ENCODE measurements around the gene MITF.

MITF gene

DNA sequence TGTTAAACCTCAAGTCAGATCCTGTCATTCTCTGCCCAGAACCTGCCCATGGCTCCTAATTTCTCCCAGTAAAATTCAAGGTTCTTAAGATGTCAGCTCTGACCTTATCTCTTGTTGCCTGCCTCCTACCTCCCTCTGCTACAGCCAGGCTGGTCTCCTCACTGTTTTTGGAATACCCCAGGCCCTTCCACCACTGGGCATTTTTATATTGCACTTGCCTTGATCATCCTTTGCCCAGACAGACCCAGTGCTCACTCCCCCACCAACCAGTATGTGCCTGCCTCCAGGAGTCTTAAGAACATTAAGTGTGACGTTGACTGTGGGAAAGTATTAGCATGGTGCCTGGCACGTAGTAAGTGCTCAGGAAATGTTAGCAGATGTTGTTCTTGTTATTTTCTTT, 3.1 kb downstream of the MITF start:
- Mint-ChIP-seq H3K36me3 (no peaks in the 10 kb centered on the region), H3K9me3 (no peaks in the 10 kb centered on the region), H3K27ac (no peak overlapping the region), H3K27me3 (peaks cover 46% of the 10 kb centered on the region), H3K4me3 (no peak overlapping the region), H3K4me1 (peaks cover 6% of the 10 kb centered on the region)
- no peak for ATAC-seq

DNA sequence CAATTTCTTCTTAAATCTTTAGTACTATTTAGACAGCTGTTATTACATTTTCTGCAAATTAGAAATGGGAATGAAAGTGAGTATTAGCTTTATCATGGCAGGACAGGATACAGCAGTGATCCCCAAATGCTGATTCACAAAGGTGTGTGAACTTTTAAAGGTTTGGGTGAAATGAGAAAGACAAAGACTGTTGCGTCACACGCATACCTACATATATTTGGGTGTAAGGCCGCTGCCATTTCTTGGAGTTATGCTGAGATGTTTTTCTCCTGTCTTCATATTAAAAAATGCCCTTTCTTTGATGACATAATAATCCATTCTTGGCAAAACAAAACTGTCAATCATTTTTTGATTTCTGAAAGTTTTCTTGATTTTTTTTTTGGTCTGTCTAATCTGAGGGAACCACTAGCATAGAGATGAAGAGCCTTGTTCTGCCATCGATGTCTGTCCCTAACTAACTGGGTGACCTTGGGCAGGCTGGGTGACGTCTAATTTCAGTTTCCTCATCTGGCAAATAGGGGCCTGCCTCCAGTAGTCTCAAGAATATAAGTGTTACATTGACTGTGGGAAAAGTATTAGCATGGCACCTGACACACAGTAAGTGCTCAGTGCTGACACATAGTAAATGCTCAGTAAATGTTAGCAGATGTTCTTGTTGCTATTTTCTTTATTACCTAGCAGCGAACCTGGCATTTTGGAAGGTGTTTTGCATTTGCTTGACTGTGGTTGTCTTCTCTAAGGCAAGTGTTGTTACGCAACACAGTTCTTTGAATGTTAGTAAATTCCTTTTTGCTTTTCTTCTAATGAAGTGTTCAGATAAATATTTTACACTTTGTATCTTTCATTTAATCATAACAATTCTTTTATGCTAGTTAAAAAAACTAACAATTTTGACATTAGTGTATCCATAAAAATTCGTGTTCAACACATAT, 5.0 kb downstream of the MITF start:
- Mint-ChIP-seq H3K4me3 (no peak overlapping the region), H3K9me3 (no peaks in the 10 kb centered on the region), H3K27me3 (peaks cover 36% of the 10 kb centered on the region), H3K36me3 (no peaks in the 10 kb centered on the region), H3K4me1 (no peaks in the 10 kb centered on the region), H3K27ac (no peak overlapping the region)
- no peak for ATAC-seq

DNA sequence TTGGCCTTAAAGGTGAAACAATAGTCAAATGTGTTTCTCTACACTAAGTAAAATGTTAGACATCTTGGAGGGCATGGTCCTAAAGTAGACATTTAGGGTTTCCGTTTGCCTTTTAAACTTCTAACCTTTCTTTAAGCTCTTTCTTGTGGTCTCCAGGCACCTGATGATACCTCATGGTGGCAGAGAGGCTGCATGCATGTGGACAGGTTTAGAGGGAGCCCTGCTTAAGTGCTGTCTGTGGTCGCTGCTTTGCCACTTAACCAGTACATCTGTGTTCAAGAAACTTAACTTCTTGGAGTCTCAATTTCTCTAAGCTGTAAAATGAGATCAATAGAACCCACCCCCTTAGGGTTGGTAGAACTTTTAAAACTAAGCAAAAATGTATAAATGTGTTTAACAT, 6.2 kb downstream of the MITF start:
- no peaks in the 10 kb centered on the region for H3K36me3 Mint-ChIP-seq
- no peak for ATAC-seq

DNA sequence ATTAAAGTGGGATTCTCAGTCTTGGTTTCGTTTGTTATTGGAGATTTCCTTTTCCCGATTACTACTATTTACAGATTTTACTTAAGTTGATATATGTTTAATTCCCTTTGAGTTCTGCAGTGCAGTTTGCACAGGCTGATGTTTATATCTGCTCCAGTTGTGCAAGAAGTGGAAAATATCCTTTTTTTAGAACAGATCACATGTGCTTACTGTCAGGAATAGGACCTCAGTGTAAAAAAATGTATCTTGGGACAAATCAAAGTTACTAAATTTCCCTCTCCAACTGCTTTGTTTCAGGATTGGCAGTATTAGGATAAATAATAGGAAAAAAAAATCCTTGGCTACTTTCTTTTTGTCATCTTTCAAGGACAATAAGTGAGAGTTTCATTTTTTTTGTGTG, 6.9 kb downstream of the MITF start:
- Mint-ChIP-seq H3K36me3 (no peaks in the 10 kb centered on the region), H3K27ac (no peak overlapping the region), H3K4me1 (no peaks in the 10 kb centered on the region), H3K4me3 (no peak overlapping the region), H3K9me3 (no peaks in the 10 kb centered on the region), H3K27me3 (peaks cover 18% of the 10 kb centered on the region)
- ATAC-seq, result no peak

More for the DNA sequence above, 6.2 kb downstream of the MITF start:
- Mint-ChIP-seq H3K9me3 (no peaks in the 10 kb centered on the region), H3K27ac (no peak overlapping the region), H3K4me1 (no peaks in the 10 kb centered on the region), H3K4me3 (no peak overlapping the region), H3K27me3 (peaks cover 24% of the 10 kb centered on the region)

DNA sequence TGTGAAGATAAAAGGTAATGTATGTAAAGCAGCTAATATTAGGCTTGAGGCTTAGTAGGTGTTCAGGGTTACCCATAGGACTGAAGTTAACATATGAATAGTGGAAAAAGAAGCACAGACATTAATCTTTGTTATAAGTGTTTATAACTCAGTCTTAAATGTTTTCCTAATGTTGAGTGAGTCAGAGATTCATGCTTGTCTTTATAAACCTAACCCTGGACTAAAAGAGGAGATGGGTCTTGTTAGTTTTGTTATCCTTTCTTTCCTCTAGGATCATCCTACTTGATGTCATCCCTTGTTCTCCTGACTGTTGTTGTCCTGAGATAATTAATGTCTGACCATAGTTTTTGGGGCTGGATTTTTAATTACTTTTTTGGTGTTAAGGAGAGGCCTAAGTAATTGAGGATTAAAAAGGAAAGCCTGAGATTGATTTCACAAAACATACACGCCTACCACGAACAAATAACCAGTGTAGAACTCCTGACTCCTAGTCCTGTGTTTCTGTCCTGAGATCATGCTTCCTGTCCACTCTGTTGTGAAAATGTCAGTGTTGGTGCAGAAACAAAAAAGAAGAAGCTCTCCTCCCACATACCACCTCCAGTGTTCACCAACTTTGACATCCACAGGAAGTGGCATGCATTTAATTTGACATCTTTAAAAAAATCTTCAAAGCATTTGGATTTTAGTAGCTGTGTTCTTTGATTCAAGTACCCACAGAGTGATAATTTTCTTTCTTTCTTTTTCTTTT, 8.4 kb downstream of the MITF start:
- Mint-ChIP-seq H3K36me3 (no peaks in the 10 kb centered on the region), H3K4me3 (no peak overlapping the region), H3K9me3 (peaks cover 6% of the 10 kb centered on the region), H3K4me1 (no peaks in the 10 kb centered on the region), H3K27me3 (peaks cover 2% of the 10 kb centered on the region), H3K27ac (no peak overlapping the region)
- no peak for ATAC-seq

DNA sequence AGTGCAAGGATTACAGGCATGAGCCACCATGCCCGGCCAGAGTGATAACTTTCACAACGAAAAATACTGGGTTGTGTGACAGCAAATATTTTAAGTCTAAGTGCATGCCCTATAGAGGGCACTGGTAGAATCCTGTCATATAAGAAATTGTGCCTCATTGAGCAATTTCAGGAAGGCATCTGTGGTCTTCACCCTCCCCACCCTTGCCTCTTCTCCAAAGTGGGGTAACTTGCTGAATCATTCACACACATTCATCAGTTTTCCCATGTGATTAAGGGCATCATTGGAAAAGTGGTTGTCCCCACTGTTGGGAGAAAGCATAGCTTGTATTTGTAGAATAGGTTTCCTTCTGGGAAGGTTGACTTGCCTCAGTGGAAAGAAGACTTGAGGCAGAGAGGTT, 9.2 kb downstream of the MITF start:
- no peak for ATAC-seq
- Mint-ChIP-seq H3K27me3 (no peaks in the 10 kb centered on the region), H3K4me3 (no peak overlapping the region), H3K9me3 (peaks cover 6% of the 10 kb centered on the region), H3K4me1 (no peaks in the 10 kb centered on the region), H3K36me3 (no peaks in the 10 kb centered on the region), H3K27ac (no peak overlapping the region)

DNA sequence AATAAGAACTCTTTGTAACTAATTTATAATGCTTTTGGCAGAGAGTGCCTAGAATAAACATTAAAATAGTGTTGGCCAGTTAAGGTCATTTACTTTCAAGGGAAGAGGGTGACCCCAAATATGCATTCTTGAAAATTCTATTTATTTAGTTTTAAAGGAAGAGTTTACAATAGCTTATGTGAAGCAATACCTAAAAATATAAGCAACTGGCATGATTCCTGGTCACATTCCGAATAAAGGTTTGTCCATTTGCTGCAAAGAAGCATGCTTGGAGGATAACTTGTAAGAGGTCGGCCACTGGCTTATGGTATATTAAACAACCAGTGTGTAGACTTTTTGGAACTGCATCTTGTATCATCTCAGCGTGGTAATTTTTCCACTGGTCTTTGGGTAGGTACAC, 10.2 kb downstream of the MITF start:
- Mint-ChIP-seq H3K4me1 (no peaks in the 10 kb centered on the region), H3K4me3 (no peak overlapping the region), H3K27ac (no peak overlapping the region), H3K36me3 (no peaks in the 10 kb centered on the region), H3K9me3 (peaks cover 9% of the 10 kb centered on the region), H3K27me3 (no peaks in the 10 kb centered on the region)
- no peak for ATAC-seq

DNA sequence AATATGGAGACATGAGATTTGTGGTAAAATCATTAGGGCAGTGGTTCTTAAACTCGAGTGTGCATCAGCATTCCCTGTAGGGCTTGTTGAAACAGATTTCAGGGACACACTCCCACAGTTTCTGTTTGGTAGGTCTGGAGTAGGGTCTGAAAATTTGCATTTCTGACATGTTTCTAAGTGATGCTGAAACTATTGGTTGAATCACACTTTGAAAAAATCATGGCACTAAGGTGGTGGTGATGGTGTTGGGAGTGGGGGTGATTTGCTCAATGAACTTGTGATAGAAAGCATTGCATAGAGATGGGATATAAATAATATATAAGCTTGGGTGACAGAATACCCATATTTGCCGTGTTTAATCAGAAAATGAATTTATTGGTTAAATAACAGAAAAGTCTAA, 11.3 kb downstream of the MITF start:
- ATAC-seq, result no peak
- Mint-ChIP-seq H3K4me3 (no peak overlapping the region), H3K36me3 (no peaks in the 10 kb centered on the region), H3K27ac (no peak overlapping the region), H3K27me3 (no peaks in the 10 kb centered on the region), H3K4me1 (no peaks in the 10 kb centered on the region), H3K9me3 (peaks cover 9% of the 10 kb centered on the region)

DNA sequence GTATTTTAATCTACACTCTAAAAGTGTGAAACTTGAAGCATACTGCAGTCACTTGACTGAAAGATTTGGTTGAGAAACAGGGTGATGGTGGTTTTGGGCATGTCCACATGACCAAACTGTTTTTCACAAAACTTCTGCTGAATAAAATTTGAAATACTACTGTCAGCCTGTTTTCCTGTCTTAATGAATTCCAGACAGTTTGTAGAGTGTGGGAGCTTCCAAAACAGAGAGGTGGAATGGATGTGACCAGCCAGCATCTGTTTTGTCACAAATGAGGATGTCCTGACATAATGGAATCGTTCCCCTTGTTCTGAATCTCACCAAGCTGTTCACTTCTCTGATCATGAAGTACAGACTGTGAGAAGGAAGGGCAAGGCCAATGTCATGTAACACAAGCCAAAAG, 11.8 kb downstream of the MITF start:
- H3K27ac Mint-ChIP-seq, result no peak overlapping the region
- no peaks in the 10 kb centered on the region for H3K4me1 Mint-ChIP-seq
- peaks cover 9% of the 10 kb centered on the region for H3K9me3 Mint-ChIP-seq
- no peaks in the 10 kb centered on the region for H3K36me3 Mint-ChIP-seq
- ATAC-seq, result no peak
- no peak overlapping the region for H3K4me3 Mint-ChIP-seq
- no peaks in the 10 kb centered on the region for H3K27me3 Mint-ChIP-seq

DNA sequence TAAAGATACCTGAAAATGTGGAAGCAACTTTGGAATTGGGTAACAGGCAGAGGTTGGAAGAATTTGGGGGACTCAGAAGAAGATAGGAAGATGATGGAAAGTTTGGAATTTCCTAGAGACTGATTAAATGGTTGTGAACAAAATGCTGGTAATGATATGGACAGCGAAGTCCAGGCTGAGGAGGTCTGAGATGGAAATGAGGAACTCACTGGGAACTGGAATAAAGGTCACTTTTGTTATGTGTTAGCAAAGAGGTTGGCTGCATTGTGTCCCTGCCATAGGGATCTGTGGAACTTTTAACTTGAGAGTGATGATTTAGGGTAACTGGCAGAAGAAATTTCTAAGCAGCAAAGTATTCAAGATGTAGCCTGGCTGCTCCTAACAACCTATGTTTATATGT, 13.0 kb downstream of the MITF start:
- H3K9me3 Mint-ChIP-seq, result peaks cover 10% of the 10 kb centered on the region
- H3K4me1 Mint-ChIP-seq, result no peaks in the 10 kb centered on the region
- H3K27me3 Mint-ChIP-seq, result no peaks in the 10 kb centered on the region
- H3K27ac Mint-ChIP-seq, result no peak overlapping the region
- no peak overlapping the region for H3K4me3 Mint-ChIP-seq
- no peak for ATAC-seq
- no peaks in the 10 kb centered on the region for H3K36me3 Mint-ChIP-seq

DNA sequence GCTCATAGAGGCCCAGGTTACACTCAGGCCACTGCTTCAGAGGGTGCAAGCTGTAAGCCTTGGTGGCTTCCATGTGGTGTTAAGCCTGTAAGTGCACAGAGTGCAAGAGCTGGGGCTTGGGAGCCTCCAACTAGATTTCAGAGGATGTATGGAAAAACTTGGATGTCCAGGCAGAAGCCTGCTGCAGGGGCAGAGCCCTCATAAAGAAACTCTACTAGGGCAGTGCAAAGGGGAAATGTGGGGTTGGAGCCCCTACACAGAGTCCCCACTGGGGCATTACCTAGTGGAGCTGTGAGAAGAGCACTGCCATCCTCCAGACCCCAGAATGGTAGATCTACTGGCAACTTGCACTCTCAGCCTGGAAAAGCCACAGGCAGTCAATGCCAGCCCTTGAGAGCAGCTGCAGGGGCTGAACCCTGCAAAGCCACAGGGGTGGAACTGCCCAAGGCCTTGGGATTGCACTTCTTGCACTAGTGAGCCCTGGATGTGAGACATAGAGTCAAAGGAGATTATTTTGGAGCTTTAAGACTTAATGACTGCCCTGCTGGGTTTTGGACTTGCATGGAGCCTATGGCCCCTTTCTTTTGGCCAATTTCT, 14.0 kb downstream of the MITF start:
- Mint-ChIP-seq H3K4me3 (no peak overlapping the region), H3K9me3 (peaks cover 12% of the 10 kb centered on the region), H3K27me3 (no peaks in the 10 kb centered on the region), H3K36me3 (no peaks in the 10 kb centered on the region), H3K27ac (no peak overlapping the region), H3K4me1 (no peaks in the 10 kb centered on the region)
- ATAC-seq, result no peak

DNA sequence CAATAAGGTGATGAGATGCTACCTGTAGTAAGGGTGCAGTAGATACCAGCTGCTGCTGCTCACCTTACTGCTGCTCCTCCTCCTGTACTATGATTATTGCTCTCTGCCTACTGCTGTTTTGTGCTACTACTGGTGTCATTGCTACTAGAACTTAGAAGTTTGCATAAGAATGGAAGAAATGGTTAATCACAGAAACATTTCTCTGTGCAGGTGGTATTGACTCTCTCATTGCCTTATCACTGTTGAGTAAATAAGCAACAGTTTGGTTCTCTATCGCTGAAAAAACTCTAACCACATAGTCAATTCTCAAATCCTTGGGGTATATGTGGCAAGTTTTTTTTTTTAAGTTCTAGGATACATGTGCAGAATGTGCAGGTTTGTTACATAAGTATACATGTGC, 16.5 kb downstream of the MITF start:
- H3K9me3 Mint-ChIP-seq, result peaks cover 12% of the 10 kb centered on the region
- no peaks in the 10 kb centered on the region for H3K27me3 Mint-ChIP-seq
- ATAC-seq, result no peak
- H3K36me3 Mint-ChIP-seq, result no peaks in the 10 kb centered on the region
- no peaks in the 10 kb centered on the region for H3K4me1 Mint-ChIP-seq
- H3K27ac Mint-ChIP-seq, result no peak overlapping the region
- H3K4me3 Mint-ChIP-seq, result no peak overlapping the region

DNA sequence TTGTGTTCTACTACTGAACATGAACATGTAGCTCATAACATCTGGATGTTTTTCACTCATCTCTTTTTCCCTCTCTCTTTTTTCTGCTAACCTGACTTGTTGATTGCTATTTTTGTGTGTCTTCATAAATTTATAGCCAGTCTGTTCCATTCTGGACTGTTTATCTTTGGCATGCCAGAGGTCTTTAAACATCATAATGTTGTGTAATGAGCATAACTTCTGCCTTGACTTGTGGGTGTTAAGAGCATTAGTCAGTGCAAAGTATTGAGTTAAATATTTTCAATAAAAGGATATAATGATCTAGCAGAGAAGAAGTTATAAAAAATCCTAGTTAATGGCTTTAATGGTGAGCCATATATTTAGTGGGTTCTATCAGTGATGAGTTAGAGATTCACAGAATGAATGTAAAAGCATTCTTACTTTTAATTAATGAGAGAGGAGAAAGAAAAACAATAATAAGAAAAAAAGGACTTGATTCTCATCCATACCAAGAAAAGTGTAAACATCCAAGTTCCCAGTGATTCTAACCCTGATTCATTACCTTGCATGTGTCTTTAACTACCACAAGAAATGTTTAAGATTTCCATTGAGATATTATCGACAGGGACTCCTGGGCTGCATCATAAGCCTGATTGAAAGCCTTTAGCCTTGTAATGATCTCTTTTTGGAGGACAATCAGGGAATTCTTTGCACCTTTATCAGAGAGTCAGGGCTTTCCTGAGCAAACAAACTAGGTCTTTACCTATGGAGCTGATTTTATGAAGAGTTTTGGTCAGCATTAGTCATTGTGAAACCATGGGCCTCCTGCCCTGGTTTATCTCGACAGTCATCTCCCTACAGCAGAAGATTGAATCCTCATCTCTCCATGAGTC, 22.9 kb downstream of the MITF start:
- Mint-ChIP-seq H3K9me3 (peaks cover 3% of the 10 kb centered on the region), H3K4me3 (no peak overlapping the region), H3K36me3 (no peaks in the 10 kb centered on the region), H3K4me1 (no peaks in the 10 kb centered on the region), H3K27me3 (no peaks in the 10 kb centered on the region), H3K27ac (no peak overlapping the region)
- ATAC-seq, result no peak

DNA sequence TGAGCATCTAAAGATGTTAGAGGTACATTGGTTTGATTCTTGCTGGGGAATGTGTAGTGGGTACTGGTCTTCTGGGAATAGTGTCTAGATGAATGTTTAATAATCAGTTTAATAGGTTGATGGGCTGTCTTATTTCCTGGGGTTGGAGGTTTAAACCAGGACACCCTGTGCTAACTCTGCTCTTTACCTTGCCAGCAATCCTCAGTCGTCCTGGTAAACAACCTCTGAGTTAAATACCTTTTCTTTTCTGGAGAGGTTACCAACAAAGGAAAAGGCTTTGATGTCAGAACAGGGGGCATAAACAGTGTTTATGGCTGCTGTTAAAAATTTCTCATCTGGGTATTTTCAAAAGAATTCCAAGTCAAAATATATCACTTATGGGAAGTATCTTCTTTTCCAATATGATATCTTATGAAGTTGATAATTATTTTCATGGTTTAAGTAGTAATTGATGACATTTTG, 23.5 kb downstream of the MITF start:
- H3K27me3 Mint-ChIP-seq, result no peaks in the 10 kb centered on the region
- no peaks in the 10 kb centered on the region for H3K9me3 Mint-ChIP-seq
- H3K4me3 Mint-ChIP-seq, result no peak overlapping the region
- H3K4me1 Mint-ChIP-seq, result no peaks in the 10 kb centered on the region
- no peak for ATAC-seq
- H3K36me3 Mint-ChIP-seq, result no peaks in the 10 kb centered on the region
- H3K27ac Mint-ChIP-seq, result no peak overlapping the region

DNA sequence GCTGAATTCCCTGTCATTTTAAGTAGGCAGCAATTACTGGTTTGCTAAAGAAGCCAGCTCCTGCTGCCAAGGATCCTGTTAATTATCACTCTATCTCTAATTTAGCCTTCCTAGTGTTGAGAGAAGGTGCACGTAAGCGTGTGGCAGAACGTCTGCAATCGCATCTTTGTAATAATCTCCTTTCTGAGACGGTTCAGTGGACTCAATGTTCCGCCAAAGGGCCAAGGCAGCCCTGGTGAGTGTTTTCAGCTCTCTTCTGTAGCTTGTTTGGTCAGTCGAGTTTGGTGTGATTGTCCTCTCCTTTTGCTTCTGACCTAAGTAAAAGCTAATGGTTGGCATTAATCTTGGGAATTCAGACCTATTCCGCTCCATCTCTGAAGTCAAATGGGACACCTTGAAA, 24.2 kb downstream of the MITF start:
- Mint-ChIP-seq H3K4me3 (no peak overlapping the region), H3K36me3 (no peaks in the 10 kb centered on the region), H3K9me3 (no peaks in the 10 kb centered on the region), H3K27me3 (no peaks in the 10 kb centered on the region), H3K4me1 (no peaks in the 10 kb centered on the region), H3K27ac (no peak overlapping the region)
- ATAC-seq, result no peak

Measured in stimulated activated memory B cell treated with anti-CD40 and anti-IgM and Interleukin-4, amounts not matched to agents 10 μg/mL and 1 μg/mL and 100 μg/mL, for 72 hours (primary cell).